DOHH2 (cell line): ENCODE data around the gene FBXO36.

ENCODE experiments used
- CTCF ChIP-seq: fragments of 200-600 bp; sonication (generic); IDR thresholded peaks from one replicate; pipeline ENCODE4 v1.5.1; 2014; ENCODE audit warnings: antibody characterized with exemption, mild to moderate bottlenecking, low read depth, low read length; ENCODE audit not compliant: poor library complexity, severe bottlenecking
- EZH2phosphoT487 ChIP-seq: fragments of 200-600 bp; sonication (generic); IDR thresholded peaks from 2 replicates; pipeline ENCODE4 v1.6.1; 2017; ENCODE audit warnings: borderline replicate concordance, mild to moderate bottlenecking, antibody characterized with exemption, low read length, moderate library complexity, mixed read lengths

GRCh38 chr2:230023313-230023712 lies 101.0 kb downstream of the FBXO36 start:
- TF ChIP-seq CTCF (no peak), EZH2phosphoT487 (no peak)
